K562 (cell line): ENCODE results near the gene AKT1S1. TPM values are rescaled to one million over a fixed set of nuclear protein-coding genes. Genes with fewer than 3 reads are reported as not detected.
A peak's percentile ranks its signal among the peaks of the same experiment; 100 is the strongest.

ENCODE experiments used
- ATAC-seq: fragments of 200-7000 bp; cut with Tn5 transposase; 3 replicates; pipeline ENCODE4 v1.9.1; 2020; ENCODE audit warnings: moderate library complexity
- BruUV-seq: library from RNA; stranded (reverse); fragments of 400-500 nt; replicated peaks from 2 replicates; lab custom pipeline; 2021; lab: Mats Ljungman, UMichigan
- CTCF ChIA-PET: fragments of 300-600 bp; formaldehyde crosslinking; extraction: SDS; loops from one replicate; lab custom pipeline; 2021; ENCODE audit warnings: low intra/inter-chr PET ratio; lab: Yijun Ruan, JAX
- POLR2A ChIA-PET: fragments of 300-600, 350-650 bp; sonication (Branson Sonifier 250); formaldehyde crosslinking; extraction: SDS; loops from one replicate; lab custom pipeline; 2021; ENCODE audit warnings: antibody characterized with exemption, inconsistent platforms; lab: Yijun Ruan, JAX
- DNase-seq, 4 experiments: peaks; one replicate each; pipeline versions ENCODE4 v3.0.0 to v3.0.0-alpha.2; 2011 to 2018; ENCODE audit warnings: low spot score in 3 of 4, mixed read lengths in 3 of 4; ENCODE audit errors: extremely low read depth in 1 of 4
- FAIRE-seq: peaks from 2 replicates; lab custom pipeline; 2011; peaks lifted over from hg19 to GRCh38; lab: Jason Lieb, UNC
- H2AFZ ChIP-seq: 2 replicates; pipeline ENCODE4 v1.6.0; 2011; ENCODE audit warnings: low read depth, low read length, control low read depth, inconsistent platforms
- H3K27ac ChIP-seq: fragments of 200-600 bp; 3 replicates; pipeline ENCODE4 v1.8.0; 2011; ENCODE audit warnings: low read depth, mild to moderate bottlenecking, control low read depth, inconsistent platforms, low read length, moderate library complexity, mixed read lengths; ENCODE audit errors: extremely low read depth
- H3K27me3 ChIP-seq, 2 experiments: fragments of 300-600 bp in 1 of 2; 2 replicates in 1 of 2; 3 replicates in 1 of 2; pipeline versions ENCODE4 v1.6.0 to v1.8.0; 2011; ENCODE audit warnings: inconsistent platforms in 2 of 2, low read length in 2 of 2, mild to moderate bottlenecking in 1 of 2, mixed read lengths in 1 of 2, moderate library complexity in 1 of 2; ENCODE audit not compliant: control insufficient read depth in 2 of 2, insufficient read depth in 2 of 2
- H3K36me3 ChIP-seq: fragments of 300-600 bp; 3 replicates; pipeline ENCODE4 v1.8.0; 2011; ENCODE audit warnings: mild to moderate bottlenecking, low read length, inconsistent platforms; ENCODE audit not compliant: control insufficient read depth, insufficient read depth
- H3K4me1 ChIP-seq, 2 experiments: fragments of 200-600 bp in 1 of 2; replicated peaks in 1 of 2; 2 replicates in 1 of 2; 3 replicates in 1 of 2; pipeline versions ENCODE4 v1.5.1 to v1.8.0; 2011; ENCODE audit warnings: inconsistent platforms in 2 of 2, low read length in 2 of 2, mild to moderate bottlenecking in 1 of 2, mixed read lengths in 1 of 2, moderate library complexity in 1 of 2; ENCODE audit not compliant: control insufficient read depth in 2 of 2, insufficient read depth in 2 of 2
- H3K4me2 ChIP-seq: 2 replicates; pipeline ENCODE4 v1.6.1; 2011; ENCODE audit warnings: low read length, control low read depth, inconsistent platforms, mixed read lengths; ENCODE audit not compliant: insufficient read depth
- H3K4me3 ChIP-seq: fragments of 200-600 bp; sonication (generic), shearing (Covaris generic); 2 replicates; pipeline ENCODE4 v1.5.1; 2016; ENCODE audit warnings: control low read depth, inconsistent platforms
- H3K79me2 ChIP-seq: fragments of 200-600 bp; 3 replicates; pipeline ENCODE4 v1.8.0; 2011; ENCODE audit warnings: low read length, inconsistent platforms; ENCODE audit not compliant: control insufficient read depth, insufficient read depth
- H3K9ac ChIP-seq, 2 experiments: 2 replicates each; pipeline versions ENCODE4 v1.6.0 to v1.6.1; 2011; ENCODE audit warnings: low read depth in 2 of 2, low read length in 2 of 2, control low read depth in 1 of 2, inconsistent platforms in 1 of 2, mild to moderate bottlenecking in 1 of 2, mixed read lengths in 1 of 2; ENCODE audit not compliant: insufficient read depth in 1 of 2
- H3K9me1 ChIP-seq: one replicate; pipeline ENCODE4 v1.6.0; 2011; ENCODE audit warnings: inconsistent platforms, mild to moderate bottlenecking, low read length, moderate library complexity; ENCODE audit not compliant: control insufficient read depth, insufficient read depth
- H3K9me3 ChIP-seq: replicated peaks from 2 replicates; pipeline ENCODE4 v1.5.1; 2011; ENCODE audit warnings: low read depth, low read length, inconsistent platforms; ENCODE audit not compliant: control insufficient read depth, insufficient read depth
- H4K20me1 ChIP-seq: replicated peaks from 2 replicates; pipeline ENCODE4 v1.6.1; 2011; ENCODE audit warnings: low read length, inconsistent platforms, mixed read lengths; ENCODE audit not compliant: control insufficient read depth, insufficient read depth
- HMGN3 ChIP-seq: IDR thresholded peaks from 2 replicates; pipeline ENCODE4 v1.6.1; 2011; ENCODE audit warnings: borderline replicate concordance, low read depth, mild to moderate bottlenecking, mixed read lengths, low read length; ENCODE audit not compliant: insufficient read length; ENCODE audit errors: extremely low read depth
- KDM1A ChIP-seq, 2 experiments: fragments of 450-650 bp; IDR thresholded peaks; 2 replicates each; pipeline ENCODE4 v1.6.1; 2016; ENCODE audit warnings: mild to moderate bottlenecking in 2 of 2
- NFIC ChIP-seq: fragments of 450-650 bp; IDR thresholded peaks from 2 replicates; pipeline ENCODE4 v1.6.1; 2017; ENCODE audit warnings: mild to moderate bottlenecking, inconsistent platforms
- OTX1 ChIP-seq: fragments of 450-650 bp; formaldehyde crosslinking; IDR thresholded peaks from 2 replicates; pipeline ENCODE4 v1.4.0; 2022; ENCODE audit warnings: mild to moderate bottlenecking
- SRF ChIP-seq, 2 experiments: fragments of 250-450, 450-650 bp in 1 of 2; sonication (Bioruptor Pico) in 1 of 2; sonication (generic) in 1 of 2; formaldehyde crosslinking; IDR thresholded peaks; 2 replicates each; pipeline versions ENCODE4 v1.5.0 to v1.5.1; 2020 to 2022; ENCODE audit warnings: mild to moderate bottlenecking in 1 of 2, missing genetic modification reagents in 1 of 2
- VEZF1 ChIP-seq: fragments of 200-800 bp; sonication (Bioruptor generic); IDR thresholded peaks from 2 replicates; pipeline ENCODE4 v1.6.1; 2017; ENCODE audit warnings: missing genetic modification characterization, missing compliant biosample characterization
- ZNF644 ChIP-seq: fragments of 200-800 bp; sonication (Bioruptor generic); IDR thresholded peaks from 2 replicates; pipeline ENCODE4 v1.6.1; 2016; ENCODE audit warnings: low read depth, missing genetic modification characterization, missing compliant biosample characterization
- WGBS: fragments of 100-300 bp; shearing (Covaris generic); methylation state at CpG from one replicate; pipeline ENCODE4 v1.1.6; 2016; ENCODE audit warnings: low coverage, mixed read lengths; ENCODE audit not compliant: insufficient coverage; ENCODE audit errors: missing lambda C conversion rate; 5-methylcytosine and 5-hydroxymethylcytosine counted together
- in situ Hi-C: fragments of 300-500 bp; cut with MboI; formaldehyde crosslinking; loops from 4 replicates; pipeline ENCODE4 v1.15.0; 2018; ENCODE audit warnings: inconsistent platforms, mixed read lengths
- intact Hi-C: fragments of 100-400 bp; cut with micrococcal nuclease; formaldehyde crosslinking; loops from 2 replicates; pipeline ENCODE4 v1.14.2; 2022
- polyA plus RNA-seq, 8 experiments: library from polyadenylated mRNA; depleted of rRNA in 4 of 8; stranded (reverse) in 5 of 8; unstranded in 3 of 8; fragments of >200 nt; fragmentation: Nextera tagmentation in 2 of 8; fragmentation: Illumina TruSeq in 1 of 8; extraction: Ambion mirVana in 2 of 8; extraction: Trizol in 1 of 8; gene quantifications; 2 replicates each; pipeline versions ENCODE4 v1.2.1 to v1.2.3, GENCODE V29; 2011 to 2014; ENCODE audit warnings: inconsistent platforms in 1 of 8, missing spikeins in 1 of 8
- total RNA-seq, 7 experiments: library from RNA; depleted of rRNA in 6 of 7; stranded (reverse); fragments of >200 nt in 6 of 7; fragmentation: Illumina TruSeq in 2 of 7; extraction: Trizol in 2 of 7; gene quantifications; 2 replicates each; pipeline versions ENCODE4 v1.2.1 to v1.2.3, GENCODE V29; 2011 to 2021; ENCODE audit warnings: low replicate concordance in 1 of 7

The AKT1S1 gene
- total and polyA plus RNA-seq, 9 of the 15 experiments (the other 6 are each of a cell fraction or from before 2014, with no cell fraction given): 1.2 to 50.3 (median 17.1) TPM

GRCh38 chr19:49838885-49839588 is 38.1 kb downstream of the AKT1S1 start:
- ChIA-PET POLR2A (interaction anchor here (1.0 kb wide), 1 partner anchor 11 kb away, joined by 3 read pairs; no protein-coding TSS in a partner anchor), CTCF (no interaction called here)
- Histone ChIP-seq H4K20me1 (no peaks in the 10 kb centered on the region), H3K36me3 (peaks cover 69% of the 10 kb centered on the region), H3K27ac (no peak overlapping the region), H3K79me2 (no peaks in the 10 kb centered on the region), H3K4me1 (peaks cover 0 to 20% of the 10 kb centered on the region in 2 experiments; a peak in 2 of 5 replicates), H3K9ac (no peak overlapping the region), H3K9me3 (no peaks in the 10 kb centered on the region), H3K4me2 (no peak overlapping the region), H3K9me1 (peaks cover 2% of the 10 kb centered on the region), H3K27me3 (no peaks in the 10 kb centered on the region), H2AFZ (no peak overlapping the region), H3K4me3 (no peak overlapping the region)
- FAIRE-seq (peak; percentile 44), DNase-seq (no peak), ATAC-seq (no peak)
- BruUV-seq: TSS peak; percentile 40
- in situ Hi-C loops: no loop called here
- WGBS: 93% methylated on average over 17 of the region's 18 CpGs
- TF ChIP-seq VEZF1 (CRISPR knock-in tag): no peak
- TF ChIP-seq NFIC: peak; percentile 68
- no peak for TF ChIP-seq SRF (CRISPR knock-in tag; IDR thresholded peaks at IDR 0.05)
- no peak for TF ChIP-seq KDM1A (IDR thresholded peaks at IDR 0.05)
- no peak for TF ChIP-seq HMGN3
- no peak for TF ChIP-seq ZNF644 (tag)
- no peak for TF ChIP-seq OTX1 (CRISPR knock-in tag)
- intact Hi-C loops: no loop called here
